ENCODE data around the gene PSMB2.
"Not testable (repeated sequence)": the region's sequence is repeated elsewhere in the genome, so short reads cannot be mapped to it uniquely, and the experiment has no call there.

The PSMB2 gene

DNA sequence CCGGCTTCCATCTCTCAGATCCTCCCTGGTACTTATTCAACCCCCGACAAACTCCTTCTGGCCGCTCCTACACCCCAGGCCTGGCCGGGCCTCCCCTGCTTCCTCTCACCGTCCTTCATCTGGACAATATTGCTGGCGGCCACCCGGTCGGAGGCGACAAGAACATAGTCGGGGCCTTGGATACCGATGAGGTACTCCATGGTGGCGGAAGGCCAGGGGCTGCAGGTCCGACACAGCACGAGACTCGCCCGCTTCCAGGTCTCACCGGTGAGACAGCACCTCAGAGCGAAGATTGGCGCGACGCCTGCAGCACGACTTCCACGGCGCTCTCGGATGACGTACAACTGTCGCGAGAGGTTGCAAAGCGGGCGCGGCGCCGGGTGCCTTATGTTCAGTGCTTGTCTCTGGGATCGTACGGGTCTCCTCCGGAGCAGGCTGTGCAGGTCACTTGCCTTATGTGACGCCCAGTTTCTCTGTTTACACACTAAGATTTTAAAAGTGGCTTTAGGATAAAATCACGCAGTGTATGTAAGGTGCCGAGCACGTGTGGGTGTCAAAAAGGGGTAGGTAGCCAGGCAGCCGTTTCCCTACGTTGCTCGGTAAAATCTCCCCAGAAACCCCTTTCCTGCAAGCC is at the start of gene PSMB2:
PSMB2 (minus strand) TSS at position 294 of the 634 bp plus-strand sequence; CDS start at position 200, 94 bp downstream.
- peak; percentile 98 for DNase-seq (ENCODE audit: low spot score)

DNA sequence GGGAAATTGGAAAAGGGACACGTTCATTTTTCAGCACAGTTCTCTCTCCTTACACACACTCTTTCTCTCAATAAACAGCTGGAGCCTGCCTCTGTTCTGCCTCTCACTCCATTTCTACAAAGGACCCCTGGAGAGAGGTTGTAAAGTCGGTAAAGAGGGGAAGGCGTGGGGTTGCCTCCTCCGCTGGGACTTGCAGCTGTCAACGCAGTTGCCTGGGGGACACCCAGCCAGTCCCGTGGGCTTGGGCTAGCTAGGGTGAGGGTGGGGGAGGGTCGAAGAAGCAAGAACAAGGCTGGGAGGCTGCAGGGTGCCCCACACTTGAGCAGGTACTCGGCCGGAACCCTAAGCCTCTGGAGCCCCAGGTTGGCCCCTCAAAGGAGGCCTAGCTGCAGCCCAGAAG is 49.8 kb upstream of the PSMB2 start:
- DNase-seq (ENCODE audit: low spot score), result peak; percentile 52

DNA sequence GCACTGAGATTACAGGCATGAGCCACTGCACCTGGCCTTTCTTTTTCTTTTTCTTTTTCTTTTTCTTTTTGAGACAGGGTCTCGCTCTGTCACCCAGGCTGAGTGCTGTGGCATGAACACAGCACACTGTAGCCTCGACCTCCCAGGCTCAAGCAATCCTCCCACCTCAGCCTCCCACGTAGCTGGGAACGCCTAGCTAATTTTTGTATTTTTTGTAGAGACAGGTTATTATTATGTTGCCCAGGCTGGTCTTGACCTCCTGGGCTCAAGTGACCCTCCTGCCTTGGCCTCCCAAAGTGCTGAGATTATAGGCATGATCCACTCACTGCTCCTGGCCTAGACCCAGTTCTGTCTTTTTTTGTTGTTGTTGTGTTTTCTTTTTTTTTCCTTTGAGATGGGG is 48.8 kb upstream of the PSMB2 start:
- DNase-seq (ENCODE audit: low spot score), result not testable (repeated sequence)

DNA sequence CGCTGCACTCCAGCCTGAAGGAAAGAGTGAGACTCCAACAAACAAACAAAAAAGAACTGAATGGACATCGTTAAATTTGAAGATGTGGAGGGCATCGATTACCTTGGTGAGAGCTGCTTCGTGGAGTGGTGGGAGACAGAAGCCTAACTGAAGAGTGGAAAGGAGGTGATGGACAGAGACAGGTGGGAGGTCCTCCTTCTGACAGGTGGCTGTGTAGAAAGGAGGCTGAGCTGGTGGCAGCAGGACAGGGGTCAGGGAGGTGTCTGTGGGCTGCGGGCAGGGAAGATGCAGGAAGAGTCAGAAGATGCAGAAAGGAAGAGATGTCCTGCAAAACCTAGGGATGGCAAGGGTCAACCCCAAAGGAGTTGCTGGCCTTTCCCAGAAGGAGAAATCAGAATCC is 46.8 kb upstream of the PSMB2 start:
- DNase-seq (ENCODE audit: low spot score), result no peak

DNA sequence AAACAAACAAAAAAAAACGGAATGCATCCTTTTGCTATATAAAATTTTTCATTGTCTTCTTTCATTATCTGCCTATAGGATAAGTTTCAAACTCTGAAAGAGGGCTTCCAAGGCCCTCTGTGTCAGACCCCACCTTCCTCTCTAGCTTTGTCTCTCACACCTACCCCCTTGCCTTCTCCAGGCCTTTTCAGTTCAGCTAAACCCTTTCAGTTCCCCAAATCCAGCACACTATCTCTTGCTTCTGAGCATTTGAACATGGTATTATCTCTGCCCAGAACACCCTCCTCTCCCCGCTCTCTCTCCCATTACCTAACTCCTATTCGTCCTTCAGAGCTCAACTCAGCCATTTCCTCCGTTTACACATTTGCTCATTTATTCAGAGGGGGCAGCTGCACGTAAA is 41.7 kb upstream of the PSMB2 start:
- no peak for DNase-seq (ENCODE audit: low spot score)

DNA sequence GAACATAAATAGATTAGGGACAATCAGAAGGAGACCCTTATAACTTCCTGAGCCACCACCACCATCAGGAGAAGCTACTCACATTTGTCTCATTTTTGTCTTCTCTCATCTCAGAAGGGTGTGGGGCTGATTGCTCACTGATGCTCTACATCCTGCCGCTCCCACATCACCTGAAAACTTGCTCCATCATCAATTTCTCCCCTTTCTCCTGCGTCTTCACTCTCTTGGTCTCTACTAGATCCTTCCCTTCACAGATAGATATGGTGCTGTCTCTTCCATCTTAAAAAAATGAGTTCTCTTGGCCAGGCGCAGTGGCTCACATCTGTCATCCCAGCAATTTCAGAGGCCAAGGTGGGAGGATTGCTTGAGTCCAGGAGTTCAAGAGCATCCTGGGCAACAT is 38.9 kb upstream of the PSMB2 start:
- DNase-seq (ENCODE audit: low spot score), result no peak

DNA sequence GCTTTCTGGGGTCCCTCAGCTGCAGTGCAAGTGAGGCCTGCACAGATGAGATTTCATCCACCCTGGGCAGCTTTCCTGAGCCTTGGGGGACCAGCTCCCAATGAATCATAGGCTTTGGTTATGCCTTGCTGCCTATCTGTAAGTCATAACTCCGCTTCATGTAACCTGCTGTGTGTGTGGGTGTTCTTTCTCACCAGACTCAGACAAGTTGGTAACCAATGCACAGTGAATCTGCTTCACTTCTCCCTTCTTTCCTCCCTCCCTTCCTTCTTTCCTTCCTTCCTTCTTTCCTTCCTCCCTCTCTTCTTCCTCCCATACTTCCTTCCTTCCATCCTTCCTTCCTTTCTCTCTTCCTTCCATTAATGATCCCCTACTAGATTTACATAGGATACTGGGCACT is 34.4 kb upstream of the PSMB2 start:
- no peak for DNase-seq (ENCODE audit: low spot score)

DNA sequence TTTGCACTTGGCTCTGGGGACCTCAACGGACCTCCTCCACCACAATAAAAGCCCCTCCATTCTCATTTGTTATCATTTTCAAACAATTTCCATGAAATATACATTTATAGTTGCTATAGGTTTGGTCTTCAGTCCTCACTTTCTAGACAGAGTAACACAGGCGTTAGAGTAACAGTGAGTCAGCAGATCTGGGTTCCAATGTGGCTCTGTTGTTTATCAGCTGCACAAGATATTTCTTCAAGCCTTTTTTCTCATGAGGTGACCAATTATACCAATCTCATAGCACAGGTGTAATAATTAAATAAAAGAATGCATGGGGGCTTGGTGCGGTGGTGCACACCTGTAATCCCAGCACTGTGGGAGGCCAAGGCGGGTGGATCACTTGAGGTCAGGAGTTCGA is 32.8 kb upstream of the PSMB2 start:
- no peak for DNase-seq (ENCODE audit: low spot score)

DNA sequence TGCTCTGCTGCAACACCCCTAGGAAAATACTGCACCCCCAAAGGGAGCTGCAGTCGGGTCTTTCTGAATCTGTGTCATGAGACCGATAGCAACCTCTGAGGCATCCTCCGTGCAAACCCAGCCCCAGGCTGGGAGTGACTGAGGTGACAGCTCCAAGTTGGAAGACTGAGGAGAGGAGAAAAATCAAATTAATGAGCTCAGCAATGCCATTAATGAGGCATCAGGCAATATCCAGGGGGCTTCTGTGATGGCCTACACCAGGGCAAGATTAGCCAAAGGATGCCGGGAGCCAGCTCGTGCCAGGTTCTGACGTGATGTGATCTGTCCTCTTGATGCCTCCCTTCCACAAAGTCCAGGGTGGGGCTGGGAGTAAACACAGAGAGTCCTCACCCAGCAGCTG is 30.8 kb upstream of the PSMB2 start:
- DNase-seq (ENCODE audit: low spot score), result no peak

DNA sequence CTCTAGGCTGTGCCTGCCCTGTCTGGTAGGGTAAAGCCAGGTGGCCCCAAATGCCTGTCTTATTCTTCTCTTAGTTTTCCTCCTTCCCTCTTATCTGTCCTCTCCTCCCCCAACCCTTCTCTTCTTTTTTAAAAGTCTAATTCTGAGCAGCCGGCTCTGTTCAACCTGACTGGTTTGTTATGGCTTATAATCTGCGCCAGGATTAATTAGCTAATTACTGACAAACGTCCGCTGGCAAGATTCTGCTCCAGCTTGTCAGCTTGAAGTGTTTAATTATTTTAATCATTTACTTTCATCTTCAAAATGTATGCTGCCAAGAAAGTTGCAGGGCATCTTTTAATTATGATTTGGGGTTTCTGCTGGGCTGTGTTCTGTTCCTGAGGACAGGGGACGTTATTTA is 27.2 kb upstream of the PSMB2 start:
- DNase-seq (ENCODE audit: low spot score), result no peak

DNA sequence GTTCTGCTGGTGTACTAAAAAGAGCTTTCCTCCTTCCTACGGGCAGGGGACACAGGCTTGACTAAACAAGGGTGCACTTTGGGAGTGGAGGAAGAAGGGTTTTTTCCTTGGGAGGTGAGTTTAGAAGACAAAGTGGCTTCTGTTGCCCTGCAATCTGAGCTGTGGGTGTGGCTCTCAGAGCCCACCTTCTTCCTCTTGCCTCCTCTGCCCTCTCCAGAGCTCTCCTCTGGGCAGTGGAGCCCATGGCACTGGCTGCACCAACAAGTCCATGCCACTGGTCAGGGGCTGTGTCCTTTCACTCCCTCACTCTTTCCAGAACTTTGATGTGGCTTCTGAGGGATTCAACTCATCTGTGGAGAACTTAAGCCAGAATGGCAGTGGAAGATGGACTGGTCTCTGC is 25.6 kb upstream of the PSMB2 start:
- DNase-seq (ENCODE audit: low spot score), result no peak

DNA sequence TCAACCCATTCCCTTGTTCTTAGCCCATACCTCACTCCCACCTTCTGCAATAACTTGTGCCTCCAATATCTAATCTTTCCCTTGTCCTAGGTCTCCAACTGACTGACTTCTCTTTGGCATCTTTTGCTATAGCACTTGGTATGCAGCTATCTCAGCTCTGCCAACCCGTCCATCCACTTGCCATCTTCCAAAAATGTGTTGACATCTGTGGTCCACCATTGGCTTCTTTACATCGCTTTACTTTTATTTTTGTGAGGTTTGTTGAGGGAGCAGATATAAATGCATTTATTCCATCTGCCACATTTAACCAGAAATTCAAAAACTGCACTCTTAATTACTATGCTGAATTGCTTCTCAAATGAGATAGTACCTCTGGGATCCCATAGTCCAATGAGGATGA is 24.9 kb upstream of the PSMB2 start:
- no peak for DNase-seq (ENCODE audit: low spot score)

DNA sequence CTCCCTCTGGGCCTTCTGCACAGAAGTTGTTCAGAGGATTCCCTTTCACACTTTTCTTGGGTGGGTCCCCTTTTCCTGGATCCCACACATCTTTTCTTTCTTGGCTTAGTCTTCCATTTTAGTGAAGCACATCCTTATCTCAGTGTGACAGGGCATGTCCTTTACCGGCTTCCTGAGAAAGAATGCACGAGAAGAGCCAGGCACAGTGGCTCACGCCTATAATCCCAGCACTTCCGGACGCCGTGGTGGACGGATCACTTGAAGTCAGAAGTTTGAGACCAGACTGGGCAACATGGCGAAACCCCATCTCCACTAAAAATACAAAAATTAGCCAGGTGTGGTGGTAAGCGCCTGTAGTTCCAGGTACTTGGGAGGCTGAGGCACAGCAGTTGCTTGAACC is 22.1 kb upstream of the PSMB2 start:
- DNase-seq (ENCODE audit: low spot score), result no peak

DNA sequence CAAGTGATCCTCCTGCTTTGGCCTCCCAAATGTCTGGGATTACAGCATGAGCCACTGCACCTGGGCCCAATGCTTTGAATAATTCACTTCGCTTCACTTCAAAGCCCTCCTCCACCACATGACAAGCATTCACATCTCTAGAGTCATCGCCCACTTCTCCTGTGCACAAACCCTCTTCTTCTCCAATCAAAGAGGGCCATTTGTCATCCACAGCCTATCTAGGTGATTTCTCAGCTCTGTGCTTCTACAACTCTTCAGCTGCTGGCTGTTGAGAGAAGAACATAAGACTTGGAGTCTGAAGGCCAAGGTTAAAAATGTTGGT is 20.1 kb upstream of the PSMB2 start:
- DNase-seq (ENCODE audit: low spot score), result no peak

DNA sequence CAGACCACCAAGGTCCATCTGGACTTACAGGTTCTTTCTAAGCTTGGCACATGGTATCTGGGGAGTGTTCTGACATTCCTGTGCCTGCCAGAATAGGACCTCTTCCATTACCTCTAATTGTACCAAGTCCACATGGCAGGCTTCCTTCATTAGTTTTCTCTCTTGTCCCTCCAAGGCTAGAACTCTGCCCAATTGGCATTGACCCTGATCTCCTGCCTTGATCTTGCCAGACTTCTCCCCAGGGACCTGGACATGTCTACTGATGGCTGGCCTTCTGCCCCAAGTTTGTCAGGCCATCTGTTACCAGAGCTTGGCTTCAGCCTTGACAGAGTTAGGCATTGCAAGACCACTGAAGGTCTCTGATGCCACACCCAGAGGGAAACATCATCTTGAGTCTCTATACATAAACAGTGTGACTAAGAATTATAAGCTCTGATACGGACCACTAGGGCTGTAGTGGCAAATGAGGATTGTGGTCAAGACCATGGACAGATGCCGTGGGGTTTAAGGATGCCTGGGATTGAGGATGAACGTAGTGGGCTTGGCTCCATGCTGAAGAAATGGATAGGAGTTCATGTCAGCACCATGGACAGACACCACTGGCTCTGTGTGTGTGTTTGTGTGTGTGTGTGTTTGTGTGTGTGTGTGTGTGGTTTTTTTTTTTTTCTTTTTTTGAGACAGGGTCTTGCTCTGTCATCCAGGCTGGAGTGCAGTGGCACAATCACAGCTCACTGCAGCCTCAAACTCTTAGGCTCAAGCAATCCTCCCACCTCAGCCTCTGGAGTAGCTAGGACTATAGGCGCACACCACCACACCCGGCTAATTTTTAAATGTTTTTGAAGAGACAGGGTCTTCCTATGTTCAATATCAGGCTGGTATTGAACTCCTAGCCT is 19.5 kb upstream of the PSMB2 start:
- peak; percentile 81 for DNase-seq (ENCODE audit: low spot score)

DNA sequence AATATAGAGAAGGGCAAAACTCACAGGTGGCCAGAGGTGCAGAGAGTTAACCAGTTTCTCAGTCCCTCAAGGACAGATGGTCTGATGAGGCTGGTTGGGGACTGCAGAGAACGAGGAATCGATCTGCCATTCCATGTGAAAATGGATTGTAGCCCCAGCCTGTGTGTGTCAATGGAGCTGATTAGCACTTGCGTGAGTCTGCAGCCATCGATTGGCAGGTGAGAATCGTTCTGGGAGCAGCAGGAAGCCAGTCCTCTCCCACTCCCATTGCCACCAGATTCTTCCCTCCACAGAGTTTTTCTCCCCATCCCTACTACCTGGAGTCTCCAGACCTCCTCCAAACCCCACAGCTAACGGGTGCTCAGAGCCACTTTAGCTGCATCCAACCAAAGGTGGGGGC is 18.3 kb upstream of the PSMB2 start:
- DNase-seq (ENCODE audit: low spot score), result no peak

DNA sequence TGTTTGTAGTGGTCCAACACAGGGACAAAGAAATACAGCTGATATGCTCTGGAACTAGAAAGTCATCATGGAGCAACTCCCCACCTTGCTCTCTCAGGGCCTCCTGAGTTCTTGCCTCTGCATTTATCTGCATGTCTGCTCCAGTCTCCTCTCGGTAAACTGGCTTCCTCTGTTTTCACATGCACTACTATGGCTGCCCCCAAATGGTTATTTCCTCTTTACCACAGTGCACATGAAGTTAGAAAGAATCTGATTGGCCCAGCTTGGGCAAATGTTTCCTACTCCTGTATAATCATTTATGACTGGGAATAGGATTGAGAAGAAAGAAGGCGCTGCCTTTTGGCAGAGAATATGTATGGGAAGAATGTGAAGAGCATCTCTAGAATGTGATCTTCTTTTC is 16.5 kb upstream of the PSMB2 start:
- no peak for DNase-seq (ENCODE audit: low spot score)

DNA sequence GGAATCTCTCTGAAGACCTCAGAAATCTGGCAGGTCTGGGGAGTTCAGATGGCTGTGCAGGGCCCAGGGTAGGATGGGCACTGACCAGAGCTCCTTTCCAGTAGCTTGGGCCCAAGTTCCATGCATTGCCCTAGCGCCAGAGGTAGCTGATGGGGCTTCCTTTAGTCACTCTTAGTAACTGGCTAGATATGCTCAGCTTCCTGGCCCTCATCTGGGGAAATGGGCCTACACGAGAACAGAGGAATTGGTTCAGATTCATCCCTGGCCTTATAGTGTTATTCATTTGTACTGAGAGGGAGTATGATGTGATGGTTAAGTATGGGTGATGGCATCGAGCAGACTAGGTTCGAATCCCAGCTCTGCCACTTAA is 15.5 kb upstream of the PSMB2 start:
- DNase-seq (ENCODE audit: low spot score), result no peak

DNA sequence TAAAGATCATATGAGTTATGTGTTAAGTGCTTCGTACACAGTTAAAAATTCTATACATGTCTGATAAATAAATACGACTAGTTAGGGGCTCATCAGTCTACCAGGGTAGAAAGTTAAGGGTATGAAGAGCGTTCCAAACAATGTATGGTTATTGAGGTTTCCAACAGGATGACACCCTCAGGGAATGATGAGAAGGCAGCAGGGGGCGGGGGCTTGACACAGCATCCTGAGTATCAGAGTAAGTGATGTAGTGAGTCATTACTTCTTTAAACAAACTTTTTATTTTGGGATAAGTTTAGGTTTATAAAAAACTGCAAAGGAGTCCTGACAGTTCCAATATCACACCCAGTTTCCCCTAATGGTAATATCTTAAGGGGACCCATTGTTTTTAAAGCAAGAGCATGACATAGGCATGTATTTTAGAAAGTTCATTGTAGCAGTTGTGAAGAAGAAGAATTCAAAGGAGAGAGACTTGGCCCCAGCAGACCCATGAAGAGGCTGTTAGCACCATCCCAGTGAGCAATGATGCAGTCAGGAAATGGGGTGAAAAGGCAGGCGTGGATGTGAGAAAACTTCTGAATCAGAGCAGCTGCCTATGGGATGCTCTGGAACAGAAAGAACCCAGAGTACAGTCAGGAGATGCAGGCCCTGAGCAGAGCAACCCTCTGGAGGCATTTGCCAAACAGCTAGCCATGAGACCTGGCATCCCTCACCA is 15.0 kb upstream of the PSMB2 start:
- DNase-seq (ENCODE audit: low spot score), result no peak

DNA sequence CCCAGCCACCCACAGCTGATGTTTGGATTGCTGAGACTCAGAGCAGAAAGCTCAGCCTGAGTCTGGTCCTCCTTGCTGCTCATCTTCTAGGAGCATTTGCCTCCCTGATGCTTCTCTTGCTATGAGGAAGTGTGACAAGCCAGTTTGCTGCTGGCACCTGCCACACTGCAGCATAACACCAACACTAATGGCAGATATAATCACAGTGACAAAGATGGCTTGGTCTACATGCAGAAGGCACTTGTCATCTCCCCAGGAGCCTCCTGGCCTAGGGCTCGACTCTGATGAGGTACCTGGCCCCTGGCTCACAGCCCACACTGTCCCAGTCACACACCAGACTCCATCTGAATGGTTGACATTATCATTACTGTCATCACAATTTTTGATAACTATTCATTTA is 13.9 kb upstream of the PSMB2 start:
- DNase-seq (ENCODE audit: low spot score), result no peak

DNA sequence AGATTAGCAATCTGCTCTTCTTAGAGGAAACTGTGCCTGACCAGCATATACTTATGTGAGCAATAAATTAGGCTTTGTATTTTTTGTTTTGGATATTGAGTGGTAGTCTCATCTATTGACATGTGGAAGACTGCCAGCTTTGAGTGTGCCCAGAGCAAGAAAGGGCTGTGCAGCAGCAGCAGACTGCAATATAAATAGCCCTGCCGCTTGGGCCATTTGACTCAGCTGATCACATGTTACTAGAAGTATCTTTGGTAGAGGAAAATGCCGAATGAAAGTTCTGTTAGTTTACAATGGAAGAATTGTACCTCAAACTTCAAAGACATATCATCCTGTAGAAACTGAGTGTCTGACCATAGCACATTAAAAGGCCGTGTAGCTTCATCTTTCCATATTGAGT is 9.1 kb upstream of the PSMB2 start:
- DNase-seq (ENCODE audit: low spot score), result no peak

DNA sequence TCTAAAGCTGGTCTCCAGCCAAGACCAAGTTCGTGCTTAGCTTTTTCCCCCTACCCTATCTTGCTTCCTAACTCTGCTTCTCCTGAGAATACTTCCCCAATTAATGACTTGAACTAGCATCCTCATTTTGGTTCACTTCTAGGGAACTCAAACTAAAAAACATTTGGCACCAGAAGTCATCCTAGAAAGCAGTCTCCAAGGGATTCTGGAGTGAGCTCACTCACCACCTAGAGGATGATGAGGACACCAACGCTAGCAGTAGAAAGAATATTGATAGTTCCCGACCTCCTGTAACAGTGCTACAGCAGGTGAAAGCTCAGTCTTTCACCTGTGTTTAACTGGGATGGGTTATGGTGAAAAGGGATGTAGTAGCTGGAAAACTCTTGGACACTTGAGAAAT is 4.7 kb upstream of the PSMB2 start:
- DNase-seq (ENCODE audit: low spot score), result no peak

DNA sequence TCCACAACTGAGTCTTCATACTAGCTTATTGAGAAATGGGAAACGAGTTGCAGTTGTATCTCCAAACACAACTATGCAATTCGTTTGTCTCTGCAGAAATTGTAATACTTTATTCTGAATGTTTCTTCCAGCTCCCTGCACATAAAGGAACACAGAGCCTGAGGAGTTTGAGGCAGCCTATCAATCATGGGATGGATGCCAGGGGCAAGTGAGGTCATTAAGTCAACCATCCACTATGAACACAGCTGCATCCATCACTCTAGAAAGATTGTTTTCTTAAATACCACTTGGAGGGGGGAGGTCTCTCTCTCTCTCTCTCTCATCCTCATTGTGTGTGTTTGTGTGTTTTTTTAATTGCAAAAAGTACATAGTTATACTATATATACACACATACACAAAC is 2.9 kb upstream of the PSMB2 start:
- DNase-seq (ENCODE audit: low spot score), result no peak
